DMS 273 treated with DMSO at 0.1 percent for 48 hours (cell line): ENCODE results near the gene RNF186.
"Not testable (repeated sequence)": the region's sequence is repeated elsewhere in the genome, so short reads cannot be mapped to it uniquely, and the experiment has no call there.

Source experiments
- DNase-seq: peaks from one replicate; lab custom pipeline; 2025; lab: John Stamatoyannopoulos, UW

Gene RNF186

GRCh38 chr1:19814681-19815503 lies at the start of gene RNF186:
TSS of gene RNF186 (minus strand) at chr1:19815283. CDS start at chr1:19815101, 182 bp downstream.
- no peak for DNase-seq

- no peak for DNase-seq
These were observed 49.6 kb upstream of the RNF186 start for GRCh38 chr1:19864570-19865160.

- DNase-seq = no peak
These were observed 47.9 kb upstream of the RNF186 start for GRCh38 chr1:19862944-19863343.

GRCh38 chr1:19861842-19862530 lies 46.9 kb upstream of the RNF186 start:
- DNase-seq = no peak

- no peak for DNase-seq
These were observed 46.0 kb upstream of the RNF186 start for GRCh38 chr1:19861034-19861433.

- DNase-seq = no peak
These were observed 45.3 kb upstream of the RNF186 start for GRCh38 chr1:19860418-19860817.

- no peak for DNase-seq
These were observed 44.8 kb upstream of the RNF186 start for GRCh38 chr1:19859876-19860275.

GRCh38 chr1:19858893-19859292 lies 43.8 kb upstream of the RNF186 start:
- DNase-seq = no peak

GRCh38 chr1:19854866-19855265 lies 39.8 kb upstream of the RNF186 start:
- DNase-seq = no peak

- DNase-seq = no peak
These were observed 37.0 kb upstream of the RNF186 start for GRCh38 chr1:19852036-19852435.

- no peak for DNase-seq
These were observed 35.1 kb upstream of the RNF186 start for GRCh38 chr1:19850214-19850613.

GRCh38 chr1:19849307-19849706 lies 34.2 kb upstream of the RNF186 start:
- DNase-seq = not testable (repeated sequence)

- not testable (repeated sequence) for DNase-seq
These were observed 32.3 kb upstream of the RNF186 start for GRCh38 chr1:19847334-19847733.

- no peak for DNase-seq
These were observed 31.3 kb upstream of the RNF186 start for GRCh38 chr1:19846338-19846737.

- DNase-seq = no peak
These were observed 30.5 kb upstream of the RNF186 start for GRCh38 chr1:19845555-19845954.

- DNase-seq = no peak
These were observed 29.8 kb upstream of the RNF186 start for GRCh38 chr1:19844731-19845495.

GRCh38 chr1:19840228-19840627 lies 25.1 kb upstream of the RNF186 start:
- no peak for DNase-seq

GRCh38 chr1:19837866-19838265 lies 22.8 kb upstream of the RNF186 start:
- DNase-seq = no peak

- DNase-seq = no peak
These were observed 20.5 kb upstream of the RNF186 start for GRCh38 chr1:19835578-19835977.

- no peak for DNase-seq
These were observed 16.4 kb upstream of the RNF186 start for GRCh38 chr1:19831441-19831840.

- DNase-seq = no peak
These were observed 13.5 kb upstream of the RNF186 start for GRCh38 chr1:19828546-19828945.

- DNase-seq = peak; percentile 9
These were observed 10.2 kb upstream of the RNF186 start for GRCh38 chr1:19825298-19825697.
